HepG2 (cell line): ENCODE measurements around the gene GPN2. TPM values are rescaled to one million over a fixed set of nuclear protein-coding genes. Genes with fewer than 3 reads are reported as not detected.

ENCODE experiments used
- ATF7 ChIP-seq, 2 experiments: fragments of 450-650 bp in 1 of 2; sonication (generic) in 1 of 2; formaldehyde crosslinking in 1 of 2; IDR thresholded peaks; 2 replicates each; pipeline versions ENCODE4 v1.4.0 to v1.6.1; 2016 to 2020; ENCODE audit warnings: antibody characterized with exemption in 1 of 2, mild to moderate bottlenecking in 1 of 2, missing genetic modification reagents in 1 of 2
- HDAC1 ChIP-seq: sonication (generic); formaldehyde crosslinking; IDR thresholded peaks from 2 replicates; pipeline ENCODE4 v1.5.1; 2020; ENCODE audit warnings: mild to moderate bottlenecking, missing genetic modification reagents
- HOXA7 ChIP-seq: sonication (generic); formaldehyde crosslinking; IDR thresholded peaks from 2 replicates; pipeline ENCODE4 v1.8.1; 2022; ENCODE audit warnings: mild to moderate bottlenecking, missing genetic modification reagents, moderate library complexity
- KAT7 ChIP-seq: IDR thresholded peaks from 2 replicates; pipeline ENCODE4 v1.6.1; 2018; ENCODE audit warnings: borderline replicate concordance, missing compliant biosample characterization
- POLR2AphosphoS5 ChIP-seq: IDR thresholded peaks from 2 replicates; pipeline ENCODE4 v1.6.1; 2012; ENCODE audit warnings: low read depth, low read length
- SALL1 ChIP-seq: sonication (generic); formaldehyde crosslinking; IDR thresholded peaks from 2 replicates; pipeline ENCODE4 v1.8.0; 2022; ENCODE audit warnings: mild to moderate bottlenecking, missing genetic modification reagents
- TCF7 ChIP-seq: sonication (generic); IDR thresholded peaks from 2 replicates; pipeline ENCODE4 v1.6.1; 2016; ENCODE audit warnings: antibody characterized with exemption, low read depth
- THYN1 ChIP-seq: sonication (generic); formaldehyde crosslinking; IDR thresholded peaks from 2 replicates; pipeline ENCODE4 v1.8.1; 2023; ENCODE audit warnings: low read depth, mild to moderate bottlenecking, moderate library complexity, missing genetic modification reagents, borderline replicate concordance
- ZFAT ChIP-seq: sonication (generic); formaldehyde crosslinking; conservative IDR thresholded peaks from 2 replicates; pipeline ENCODE4 v1.8.1; 2023; ENCODE audit warnings: missing genetic modification reagents, inconsistent platforms
- ZKSCAN8 ChIP-seq: IDR thresholded peaks from 2 replicates; pipeline ENCODE4 v1.6.1; 2016; ENCODE audit warnings: borderline replicate concordance, missing genetic modification reagents, missing compliant biosample characterization
- ZNF709 ChIP-seq: sonication (generic); formaldehyde crosslinking; IDR thresholded peaks from 2 replicates; pipeline ENCODE4 v1.5.0; 2020; ENCODE audit warnings: mild to moderate bottlenecking, missing genetic modification reagents
- ZNF879 ChIP-seq: sonication (generic); formaldehyde crosslinking; IDR thresholded peaks from 2 replicates; pipeline ENCODE4 v1.8.1; 2023; ENCODE audit warnings: missing genetic modification reagents
- polyA plus RNA-seq, 8 experiments: library from polyadenylated mRNA; depleted of rRNA in 3 of 8; stranded (reverse) in 7 of 8; unstranded in 1 of 8; fragments of >200 nt; fragmentation: Illumina TruSeq in 4 of 8; extraction: Trizol in 4 of 8; gene quantifications; 2 replicates each; pipeline versions ENCODE4 v1.2.1 to v1.2.3, GENCODE V29; 2011 to 2016; ENCODE audit warnings: low read depth in 4 of 8, missing spikeins in 1 of 8, mixed read lengths in 1 of 8; ENCODE audit not compliant: insufficient read depth in 1 of 8
- total RNA-seq, 5 experiments: library from RNA; depleted of rRNA; stranded (reverse); fragments of >200 nt; fragmentation: Illumina TruSeq; extraction: Trizol; gene quantifications; 2 replicates each; pipeline ENCODE4 v1.2.3, GENCODE V29; 2016; ENCODE audit warnings: low read depth in 1 of 5
- TF ChIP-seq, protein P1 (sequence below): sonication (generic); formaldehyde crosslinking; IDR thresholded peaks from 2 replicates; pipeline ENCODE4 v1.8.0; 2022; ENCODE audit warnings: mild to moderate bottlenecking, missing genetic modification reagents; ENCODE audit not compliant: insufficient replicate concordance
- TF ChIP-seq, protein P2 (sequence below): sonication (generic); formaldehyde crosslinking; IDR thresholded peaks from 2 replicates; pipeline ENCODE4 v1.4.0; 2020; ENCODE audit warnings: missing genetic modification reagents
- TF ChIP-seq, protein P3 (sequence below): IDR thresholded peaks from 2 replicates; pipeline ENCODE4 v1.6.1; 2018; ENCODE audit warnings: missing genetic modification reagents, mild to moderate bottlenecking, missing compliant biosample characterization
- TF ChIP-seq, protein P4 (sequence below): sonication (generic); formaldehyde crosslinking; IDR thresholded peaks from 2 replicates; pipeline ENCODE4 v1.4.0; 2020; ENCODE audit warnings: missing genetic modification reagents
- TF ChIP-seq, protein P5 (sequence below): sonication (generic); formaldehyde crosslinking; IDR thresholded peaks from 2 replicates; pipeline ENCODE4 v1.5.0; 2020; ENCODE audit warnings: missing genetic modification reagents
- TF ChIP-seq, protein P6 (sequence below): sonication (generic); formaldehyde crosslinking; conservative IDR thresholded peaks from 2 replicates; pipeline ENCODE4 v1.4.0; 2020; ENCODE audit warnings: missing genetic modification reagents

Gene GPN2
- total and polyA plus RNA-seq, 2 of the 13 experiments (the other 11 are each of a cell fraction or from before 2014, with no cell fraction given) = 19.3 to 38.9 TPM

DNA sequence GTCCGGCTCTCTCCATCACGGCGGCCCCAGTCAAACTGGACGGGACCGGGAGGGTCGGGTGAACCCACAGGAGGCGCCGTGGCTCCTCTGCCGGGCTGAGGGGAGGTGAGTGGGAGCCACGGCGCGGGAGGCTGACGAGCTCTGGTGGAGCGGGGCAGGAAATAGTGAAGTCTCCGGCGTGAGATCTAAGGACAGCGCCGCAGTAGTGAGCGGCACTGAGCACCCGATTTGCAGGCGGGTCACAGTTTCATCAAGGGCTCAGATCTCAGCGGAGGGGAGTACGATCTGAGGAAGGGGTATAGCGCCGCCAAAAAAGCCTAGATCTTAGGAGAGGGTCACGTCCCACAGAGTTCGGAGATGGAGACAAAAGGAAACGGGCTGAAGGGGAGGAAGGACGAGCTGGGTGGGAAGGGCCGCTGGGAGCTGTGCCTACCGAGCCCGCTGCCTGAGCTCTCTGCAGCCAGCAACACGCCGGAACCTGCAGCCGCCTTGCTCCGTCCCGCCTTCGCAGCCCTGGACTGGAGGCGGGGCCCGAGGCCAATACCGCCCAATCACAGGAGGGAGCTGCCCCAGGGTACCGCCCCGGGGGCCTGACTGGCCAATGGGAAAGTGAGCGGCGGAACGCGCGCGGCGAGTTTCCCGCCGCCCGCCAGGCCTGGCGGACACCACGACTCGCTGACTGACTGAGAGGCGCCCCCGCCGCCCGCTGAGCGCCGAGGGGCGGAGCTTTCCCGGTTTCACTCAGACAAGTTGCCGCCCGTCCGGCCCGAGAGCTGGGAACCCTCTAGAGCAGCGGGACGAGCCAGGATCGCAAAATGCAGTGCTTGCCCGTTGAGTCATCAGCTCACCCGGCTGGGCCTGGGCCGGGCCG, 25.2 kb downstream of the GPN2 start (continued):
- TF ChIP-seq, protein P1, sequence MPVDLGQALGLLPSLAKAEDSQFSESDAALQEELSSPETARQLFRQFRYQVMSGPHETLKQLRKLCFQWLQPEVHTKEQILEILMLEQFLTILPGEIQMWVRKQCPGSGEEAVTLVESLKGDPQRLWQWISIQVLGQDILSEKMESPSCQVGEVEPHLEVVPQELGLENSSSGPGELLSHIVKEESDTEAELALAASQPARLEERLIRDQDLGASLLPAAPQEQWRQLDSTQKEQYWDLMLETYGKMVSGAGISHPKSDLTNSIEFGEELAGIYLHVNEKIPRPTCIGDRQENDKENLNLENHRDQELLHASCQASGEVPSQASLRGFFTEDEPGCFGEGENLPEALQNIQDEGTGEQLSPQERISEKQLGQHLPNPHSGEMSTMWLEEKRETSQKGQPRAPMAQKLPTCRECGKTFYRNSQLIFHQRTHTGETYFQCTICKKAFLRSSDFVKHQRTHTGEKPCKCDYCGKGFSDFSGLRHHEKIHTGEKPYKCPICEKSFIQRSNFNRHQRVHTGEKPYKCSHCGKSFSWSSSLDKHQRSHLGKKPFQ (CRISPR knock-in tag) = no peak
- TF ChIP-seq, protein P2, sequence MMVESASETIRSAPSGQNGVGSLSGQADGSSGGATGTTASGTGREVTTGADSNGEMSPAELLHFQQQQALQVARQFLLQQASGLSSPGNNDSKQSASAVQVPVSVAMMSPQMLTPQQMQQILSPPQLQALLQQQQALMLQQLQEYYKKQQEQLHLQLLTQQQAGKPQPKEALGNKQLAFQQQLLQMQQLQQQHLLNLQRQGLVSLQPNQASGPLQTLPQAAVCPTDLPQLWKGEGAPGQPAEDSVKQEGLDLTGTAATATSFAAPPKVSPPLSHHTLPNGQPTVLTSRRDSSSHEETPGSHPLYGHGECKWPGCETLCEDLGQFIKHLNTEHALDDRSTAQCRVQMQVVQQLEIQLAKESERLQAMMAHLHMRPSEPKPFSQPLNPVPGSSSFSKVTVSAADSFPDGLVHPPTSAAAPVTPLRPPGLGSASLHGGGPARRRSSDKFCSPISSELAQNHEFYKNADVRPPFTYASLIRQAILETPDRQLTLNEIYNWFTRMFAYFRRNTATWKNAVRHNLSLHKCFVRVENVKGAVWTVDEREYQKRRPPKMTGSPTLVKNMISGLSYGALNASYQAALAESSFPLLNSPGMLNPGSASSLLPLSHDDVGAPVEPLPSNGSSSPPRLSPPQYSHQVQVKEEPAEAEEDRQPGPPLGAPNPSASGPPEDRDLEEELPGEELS (CRISPR knock-in tag) = peak; percentile 39; the same call in 1 of the 2 replicates
- peak; percentile 49; the same call in 1 of the 2 replicates for TF ChIP-seq HDAC1 (CRISPR knock-in tag)
- TF ChIP-seq, protein P3, sequence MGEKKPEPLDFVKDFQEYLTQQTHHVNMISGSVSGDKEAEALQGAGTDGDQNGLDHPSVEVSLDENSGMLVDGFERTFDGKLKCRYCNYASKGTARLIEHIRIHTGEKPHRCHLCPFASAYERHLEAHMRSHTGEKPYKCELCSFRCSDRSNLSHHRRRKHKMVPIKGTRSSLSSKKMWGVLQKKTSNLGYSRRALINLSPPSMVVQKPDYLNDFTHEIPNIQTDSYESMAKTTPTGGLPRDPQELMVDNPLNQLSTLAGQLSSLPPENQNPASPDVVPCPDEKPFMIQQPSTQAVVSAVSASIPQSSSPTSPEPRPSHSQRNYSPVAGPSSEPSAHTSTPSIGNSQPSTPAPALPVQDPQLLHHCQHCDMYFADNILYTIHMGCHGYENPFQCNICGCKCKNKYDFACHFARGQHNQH = peak; percentile 33; the same call in 1 of the 2 replicates
- 0 out of 2 replicates have a peak, but pooled peaks have one; percentile 70 for TF ChIP-seq ZFAT (CRISPR knock-in tag)
- no peak for TF ChIP-seq ZKSCAN8 (CRISPR knock-in tag)
- peak; percentile 57; the same call in 1 of the 2 replicates for TF ChIP-seq KAT7
- TF ChIP-seq ATF7 (IDR thresholded peaks at IDR 0.05) = no peak
- TF ChIP-seq ATF7 (CRISPR knock-in tag; IDR thresholded peaks at IDR 0.05) = peak; percentile 9; the same call in 1 of the 2 replicates
- TF ChIP-seq ZNF709 (CRISPR knock-in tag) = peak; percentile 91
- TF ChIP-seq SALL1 (CRISPR knock-in tag) = peak; percentile 76
- TF ChIP-seq, protein P4, sequence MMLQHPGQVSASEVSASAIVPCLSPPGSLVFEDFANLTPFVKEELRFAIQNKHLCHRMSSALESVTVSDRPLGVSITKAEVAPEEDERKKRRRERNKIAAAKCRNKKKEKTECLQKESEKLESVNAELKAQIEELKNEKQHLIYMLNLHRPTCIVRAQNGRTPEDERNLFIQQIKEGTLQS = peak; percentile 14; the same call in 1 of the 2 replicates
- peak; percentile 83 for TF ChIP-seq POLR2AphosphoS5
- TF ChIP-seq, protein P5, sequence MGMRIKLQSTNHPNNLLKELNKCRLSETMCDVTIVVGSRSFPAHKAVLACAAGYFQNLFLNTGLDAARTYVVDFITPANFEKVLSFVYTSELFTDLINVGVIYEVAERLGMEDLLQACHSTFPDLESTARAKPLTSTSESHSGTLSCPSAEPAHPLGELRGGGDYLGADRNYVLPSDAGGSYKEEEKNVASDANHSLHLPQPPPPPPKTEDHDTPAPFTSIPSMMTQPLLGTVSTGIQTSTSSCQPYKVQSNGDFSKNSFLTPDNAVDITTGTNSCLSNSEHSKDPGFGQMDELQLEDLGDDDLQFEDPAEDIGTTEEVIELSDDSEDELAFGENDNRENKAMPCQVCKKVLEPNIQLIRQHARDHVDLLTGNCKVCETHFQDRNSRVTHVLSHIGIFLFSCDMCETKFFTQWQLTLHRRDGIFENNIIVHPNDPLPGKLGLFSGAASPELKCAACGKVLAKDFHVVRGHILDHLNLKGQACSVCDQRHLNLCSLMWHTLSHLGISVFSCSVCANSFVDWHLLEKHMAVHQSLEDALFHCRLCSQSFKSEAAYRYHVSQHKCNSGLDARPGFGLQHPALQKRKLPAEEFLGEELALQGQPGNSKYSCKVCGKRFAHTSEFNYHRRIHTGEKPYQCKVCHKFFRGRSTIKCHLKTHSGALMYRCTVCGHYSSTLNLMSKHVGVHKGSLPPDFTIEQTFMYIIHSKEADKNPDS (CRISPR knock-in tag) = peak; percentile 18; the same call in 1 of the 2 replicates
- no peak for TF ChIP-seq HOXA7 (CRISPR knock-in tag)
- TF ChIP-seq TCF7 = no peak
- no peak for TF ChIP-seq THYN1 (CRISPR knock-in tag)
- TF ChIP-seq, protein P6, sequence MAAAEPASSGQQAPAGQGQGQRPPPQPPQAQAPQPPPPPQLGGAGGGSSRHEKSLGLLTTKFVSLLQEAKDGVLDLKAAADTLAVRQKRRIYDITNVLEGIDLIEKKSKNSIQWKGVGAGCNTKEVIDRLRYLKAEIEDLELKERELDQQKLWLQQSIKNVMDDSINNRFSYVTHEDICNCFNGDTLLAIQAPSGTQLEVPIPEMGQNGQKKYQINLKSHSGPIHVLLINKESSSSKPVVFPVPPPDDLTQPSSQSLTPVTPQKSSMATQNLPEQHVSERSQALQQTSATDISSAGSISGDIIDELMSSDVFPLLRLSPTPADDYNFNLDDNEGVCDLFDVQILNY (CRISPR knock-in tag) = peak; percentile 95
- TF ChIP-seq ZNF879 (CRISPR knock-in tag) = peak; percentile 35; the same call in 1 of the 2 replicates
